Karpas-422 (cell line): ENCODE results near the gene HAPLN3. TPM values are rescaled to one million over a fixed set of nuclear protein-coding genes. Genes with fewer than 3 reads are reported as not detected.

Source experiments
- DNase-seq: peaks from one replicate; pipeline ENCODE4 v3.0.0-alpha.2; 2015
- H2AFZ ChIP-seq: fragments of 200-600 bp; sonication (generic); 2 replicates; pipeline ENCODE4 v1.6.1; 2014; ENCODE audit warnings: antibody characterized with exemption, low read length, mixed read lengths
- H3K27ac ChIP-seq: fragments of 200-600 bp; sonication (generic); 2 replicates; pipeline ENCODE4 v1.5.1; 2014; ENCODE audit warnings: mild to moderate bottlenecking, low read length, moderate library complexity
- H3K27me3 ChIP-seq: fragments of 200-600 bp; sonication (generic); 2 replicates; pipeline ENCODE4 v1.6.1; 2014; ENCODE audit warnings: low read length, mixed read lengths
- H3K36me3 ChIP-seq: fragments of 200-600 bp; sonication (generic); 2 replicates; pipeline ENCODE4 v1.6.1; 2014; ENCODE audit warnings: low read length, mixed read lengths; ENCODE audit not compliant: insufficient read depth
- H3K4me1 ChIP-seq: fragments of 200-600 bp; sonication (generic); 2 replicates; pipeline ENCODE4 v1.6.1; 2014; ENCODE audit warnings: mild to moderate bottlenecking, low read length, mixed read lengths
- H3K4me2 ChIP-seq: fragments of 200-600 bp; sonication (generic); 2 replicates; pipeline ENCODE4 v1.6.1; 2014; ENCODE audit warnings: low read length, low read depth, mild to moderate bottlenecking; ENCODE audit not compliant: poor library complexity, severe bottlenecking
- H3K4me3 ChIP-seq: fragments of 200-600 bp; sonication (generic); 2 replicates; pipeline ENCODE4 v1.5.1; 2014; ENCODE audit warnings: mild to moderate bottlenecking, antibody characterized with exemption, low read length, mixed read lengths
- H3K79me2 ChIP-seq: fragments of 200-600 bp; sonication (generic); 2 replicates; pipeline ENCODE4 v1.6.1; 2014; ENCODE audit warnings: mild to moderate bottlenecking, low read length, mixed read lengths
- H3K9ac ChIP-seq: fragments of 200-600 bp; sonication (generic); 2 replicates; pipeline ENCODE4 v1.6.0; 2014; ENCODE audit warnings: low read length
- H3K9me2 ChIP-seq: fragments of 200-600 bp; sonication (generic), shearing (Covaris generic); replicated peaks from 2 replicates; pipeline ENCODE4 v1.6.0; 2014; ENCODE audit warnings: mild to moderate bottlenecking, low read length, moderate library complexity; ENCODE audit not compliant: insufficient read depth
- H3K9me3 ChIP-seq: fragments of 300-700, 200-600 bp; sonication (generic); 2 replicates; pipeline ENCODE4 v1.6.1; 2014; ENCODE audit warnings: low read length, mixed read lengths
- H4K20me1 ChIP-seq: fragments of 200-600 bp; sonication (generic); 2 replicates; pipeline ENCODE4 v1.6.1; 2014; ENCODE audit warnings: mild to moderate bottlenecking, antibody characterized with exemption, low read length, low read depth; ENCODE audit not compliant: insufficient read depth
- total RNA-seq: library from RNA; depleted of rRNA; stranded (reverse); fragments of >200 nt; shearing (Covaris generic); gene quantifications from 2 replicates; pipeline ENCODE4 v1.2.3, GENCODE V29; 2014; ENCODE audit warnings: low replicate concordance

HAPLN3 gene
- total RNA-seq, 1 experiment from 2014 or later: not detected

GRCh38 chr15:88896333-88897033 lies 1.1 kb upstream of the HAPLN3 start:
- Histone ChIP-seq H3K4me1 (no peaks in the 10 kb centered on the region), H3K4me2 (no peak overlapping the region), H3K36me3 (no peaks in the 10 kb centered on the region), H3K9me3 (no peaks in the 10 kb centered on the region), H3K4me3 (no peak overlapping the region), H4K20me1 (no peaks in the 10 kb centered on the region), H3K9ac (no peak overlapping the region), H3K27ac (no peak overlapping the region), H2AFZ (no peak overlapping the region), H3K79me2 (no peaks in the 10 kb centered on the region), H3K27me3 (no peaks in the 10 kb centered on the region), H3K9me2 (no peaks in the 10 kb centered on the region)
- no peak for DNase-seq

- no peak overlapping the region for H3K4me3 ChIP-seq
Measured at GRCh38 chr15:88894348-88894818, 961 bp downstream of the HAPLN3 start.

DNA sequence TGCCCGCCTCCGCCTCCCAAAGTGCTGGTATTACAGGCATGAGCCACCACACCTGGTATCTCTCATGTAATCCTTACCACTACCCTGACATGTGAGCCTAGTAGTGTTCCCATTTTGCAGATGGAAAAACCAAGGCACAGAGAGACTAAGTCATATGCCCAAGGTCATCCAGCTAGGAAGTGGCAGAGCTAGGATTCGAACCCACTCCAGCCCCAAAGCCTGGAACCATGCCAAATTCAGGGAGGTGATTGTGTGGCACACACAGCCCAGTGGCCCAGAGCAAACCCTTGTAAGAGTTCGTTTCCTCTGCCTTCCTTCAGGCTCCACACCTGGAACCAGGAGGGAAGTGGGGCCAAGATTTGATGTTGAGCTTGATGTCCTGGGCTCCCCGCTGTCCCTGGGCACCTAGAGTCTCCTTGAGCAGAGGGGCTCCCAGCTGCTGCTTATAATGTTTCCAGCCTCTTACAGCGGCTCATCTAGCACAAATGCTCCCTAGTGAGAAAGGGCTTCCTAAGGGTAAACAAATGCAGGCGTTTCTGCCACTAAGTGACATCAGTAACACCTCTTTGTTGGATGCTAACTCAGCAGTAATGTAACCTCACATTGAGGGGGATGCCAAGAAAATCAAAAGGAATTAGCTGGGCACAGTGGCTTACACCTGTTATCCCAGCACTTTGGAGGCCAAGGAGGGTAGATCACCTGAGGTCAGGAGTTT lies 3.6 kb downstream of the HAPLN3 start:
- DNase-seq: no peak
- Histone ChIP-seq H3K9me3 (no peaks in the 10 kb centered on the region), H3K9me2 (no peaks in the 10 kb centered on the region), H3K9ac (no peak overlapping the region), H4K20me1 (no peaks in the 10 kb centered on the region), H2AFZ (no peak overlapping the region), H3K27me3 (no peaks in the 10 kb centered on the region), H3K4me1 (no peaks in the 10 kb centered on the region), H3K79me2 (no peaks in the 10 kb centered on the region), H3K4me2 (no peak overlapping the region), H3K36me3 (no peaks in the 10 kb centered on the region), H3K4me3 (no peak overlapping the region), H3K27ac (no peak overlapping the region)

More at GRCh38 chr15:88894348-88894818, 961 bp downstream of the HAPLN3 start:
- no peaks in the 10 kb centered on the region for H4K20me1 ChIP-seq
- peak; percentile 77 for DNase-seq
- H3K9me2 ChIP-seq: no peaks in the 10 kb centered on the region
- no peaks in the 10 kb centered on the region for H3K9me3 ChIP-seq
- H3K79me2 ChIP-seq: no peaks in the 10 kb centered on the region
- no peak overlapping the region for H3K27ac ChIP-seq
- no peak overlapping the region for H3K4me2 ChIP-seq
- H3K27me3 ChIP-seq: no peaks in the 10 kb centered on the region
- H3K4me1 ChIP-seq: no peaks in the 10 kb centered on the region
- H3K36me3 ChIP-seq: no peaks in the 10 kb centered on the region
- no peak overlapping the region for H3K9ac ChIP-seq
- no peak overlapping the region for H2AFZ ChIP-seq

DNA sequence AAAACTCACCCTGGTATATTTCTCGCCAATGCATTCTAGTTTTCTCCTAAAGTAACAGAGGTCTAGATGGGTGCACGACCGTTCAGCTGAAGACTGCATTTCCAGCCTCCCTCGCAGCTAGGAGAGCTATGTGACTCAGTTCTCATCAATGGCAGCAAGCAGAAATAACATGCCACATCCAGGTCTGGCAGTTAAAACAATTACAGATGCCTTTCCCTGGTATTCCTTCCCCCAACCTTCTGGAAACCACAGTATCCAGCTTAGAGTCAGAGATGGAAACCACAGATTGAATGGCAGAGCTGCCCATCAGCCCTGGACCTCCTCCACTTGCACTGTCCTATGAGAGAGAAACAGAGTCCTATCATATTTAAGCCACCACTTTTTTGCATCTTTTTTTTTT lies 4.8 kb downstream of the HAPLN3 start:
- Histone ChIP-seq H4K20me1 (no peaks in the 10 kb centered on the region), H3K9me3 (no peaks in the 10 kb centered on the region), H2AFZ (no peak overlapping the region), H3K4me1 (no peaks in the 10 kb centered on the region), H3K9me2 (no peaks in the 10 kb centered on the region), H3K4me2 (no peak overlapping the region), H3K27me3 (no peaks in the 10 kb centered on the region), H3K4me3 (no peak overlapping the region), H3K27ac (no peak overlapping the region), H3K79me2 (no peaks in the 10 kb centered on the region), H3K9ac (no peak overlapping the region), H3K36me3 (no peaks in the 10 kb centered on the region)
- DNase-seq: no peak

DNA sequence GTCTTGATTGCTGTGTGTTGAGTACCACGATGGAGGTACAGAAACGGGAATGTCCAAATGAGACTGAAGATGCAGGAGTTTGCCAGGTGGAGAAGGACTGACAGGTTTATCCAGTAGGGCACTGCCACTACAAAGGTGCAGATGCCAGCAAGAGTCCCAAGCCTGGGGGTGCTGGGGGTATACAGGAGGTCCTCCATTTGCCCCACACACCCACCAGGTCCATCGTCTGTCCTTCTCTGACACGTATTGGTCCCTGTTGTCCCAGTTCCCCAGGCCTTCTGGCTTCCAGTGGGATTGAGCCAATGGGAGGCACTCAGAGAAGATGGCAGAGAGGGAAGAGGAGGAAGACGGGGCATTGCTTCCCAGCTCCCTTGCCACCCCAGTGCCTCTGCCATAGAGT lies 6.6 kb downstream of the HAPLN3 start:
- no peak overlapping the region for H3K4me3 ChIP-seq
- H3K79me2 ChIP-seq: no peaks in the 10 kb centered on the region
- H3K36me3 ChIP-seq: no peaks in the 10 kb centered on the region
- H2AFZ ChIP-seq: no peak overlapping the region
- H4K20me1 ChIP-seq: no peaks in the 10 kb centered on the region
- H3K27ac ChIP-seq: no peak overlapping the region
- H3K4me2 ChIP-seq: no peak overlapping the region
- H3K9me3 ChIP-seq: no peaks in the 10 kb centered on the region
- H3K4me1 ChIP-seq: no peaks in the 10 kb centered on the region
- no peak overlapping the region for H3K9ac ChIP-seq
- no peak for DNase-seq
- H3K27me3 ChIP-seq: no peaks in the 10 kb centered on the region
- no peaks in the 10 kb centered on the region for H3K9me2 ChIP-seq

DNA sequence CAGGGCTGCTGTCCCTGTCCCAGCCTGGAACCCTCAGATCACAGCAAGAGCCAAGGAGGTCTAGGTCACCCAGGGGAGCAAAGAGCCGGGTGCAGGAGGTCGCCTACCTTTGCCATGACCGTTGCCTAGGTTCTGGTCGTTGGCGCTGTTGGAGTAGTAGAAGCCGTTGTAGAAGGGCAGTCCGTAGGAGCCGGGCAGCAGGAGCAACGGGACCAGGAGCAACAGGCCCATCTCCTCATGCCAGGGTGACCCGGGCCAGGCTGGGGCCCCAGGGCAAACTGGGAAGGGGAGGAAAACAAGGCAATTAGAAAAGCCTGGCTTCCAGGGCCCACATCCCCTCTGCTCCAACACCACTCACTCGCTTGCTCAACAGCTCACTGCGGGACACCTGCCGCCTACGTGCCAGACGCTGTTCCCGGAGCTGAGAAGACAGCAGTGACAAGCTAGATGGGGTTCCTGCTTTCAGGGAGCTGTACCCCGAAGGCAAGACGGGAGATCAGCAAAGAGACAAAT lies 8.2 kb downstream of the HAPLN3 start:
- H2AFZ ChIP-seq: no peak overlapping the region
- H4K20me1 ChIP-seq: no peaks in the 10 kb centered on the region
- H3K4me2 ChIP-seq: no peak overlapping the region
- H3K9ac ChIP-seq: no peak overlapping the region
- DNase-seq: no peak
- no peaks in the 10 kb centered on the region for H3K79me2 ChIP-seq
- H3K9me2 ChIP-seq: no peaks in the 10 kb centered on the region
- H3K9me3 ChIP-seq: no peaks in the 10 kb centered on the region
- H3K27me3 ChIP-seq: no peaks in the 10 kb centered on the region
- no peak overlapping the region for H3K27ac ChIP-seq
- no peaks in the 10 kb centered on the region for H3K36me3 ChIP-seq
- no peaks in the 10 kb centered on the region for H3K4me1 ChIP-seq
- no peak overlapping the region for H3K4me3 ChIP-seq

- Histone ChIP-seq H3K27ac (no peak overlapping the region), H2AFZ (no peak overlapping the region), H3K36me3 (no peaks in the 10 kb centered on the region), H3K9me2 (no peaks in the 10 kb centered on the region), H3K79me2 (no peaks in the 10 kb centered on the region), H3K27me3 (no peaks in the 10 kb centered on the region), H3K4me1 (no peaks in the 10 kb centered on the region), H3K4me2 (no peak overlapping the region), H3K9ac (no peak overlapping the region), H3K4me3 (no peak overlapping the region), H3K9me3 (no peaks in the 10 kb centered on the region), H4K20me1 (no peaks in the 10 kb centered on the region)
- no peak for DNase-seq
Measured at GRCh38 chr15:88882785-88883184, 12.6 kb downstream of the HAPLN3 start.

DNA sequence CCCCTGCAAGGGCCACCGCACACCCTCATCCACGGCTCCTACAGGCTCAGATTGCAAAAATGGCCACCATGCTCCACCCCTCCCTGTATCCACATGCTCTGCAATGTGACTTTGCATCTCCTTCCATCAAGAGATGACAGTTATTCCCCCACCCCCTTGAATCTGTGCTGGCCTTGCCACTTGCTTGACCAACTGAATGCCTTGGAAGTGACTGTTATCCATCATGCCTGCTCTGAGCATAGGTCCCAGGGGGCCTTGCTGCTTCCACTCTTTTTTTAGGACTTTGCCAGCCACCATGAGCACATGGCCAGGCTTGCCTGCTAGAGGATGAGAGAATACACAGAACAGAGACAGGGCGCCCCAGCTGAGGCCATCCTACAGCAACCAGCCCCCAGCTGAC lies 13.6 kb downstream of the HAPLN3 start:
- Histone ChIP-seq H3K4me1 (no peaks in the 10 kb centered on the region), H3K9ac (no peak overlapping the region), H2AFZ (no peak overlapping the region), H3K9me3 (no peaks in the 10 kb centered on the region), H3K27ac (no peak overlapping the region), H4K20me1 (no peaks in the 10 kb centered on the region), H3K4me3 (no peak overlapping the region), H3K9me2 (no peaks in the 10 kb centered on the region), H3K79me2 (no peaks in the 10 kb centered on the region), H3K4me2 (no peak overlapping the region), H3K27me3 (no peaks in the 10 kb centered on the region), H3K36me3 (no peaks in the 10 kb centered on the region)
- DNase-seq: no peak
